Nephron progenitor cell (in vitro differentiated cells): ENCODE measurements around the gene SH3PXD2A.

Experiments
- DNase-seq: peaks from one replicate; pipeline ENCODE4 v3.0.0; 2021
- H3K27ac Mint-ChIP-seq: 2 replicates; pipeline ENCODE4 v1.8.0; 2021; ENCODE audit warnings: mild to moderate bottlenecking, moderate library complexity, mixed read lengths
- H3K27me3 Mint-ChIP-seq: 2 replicates; pipeline ENCODE4 v1.8.0; 2021; ENCODE audit warnings: mild to moderate bottlenecking, low read depth, mixed read lengths; ENCODE audit not compliant: poor library complexity
- H3K36me3 Mint-ChIP-seq: 2 replicates; pipeline ENCODE4 v1.8.0; 2021; ENCODE audit warnings: low read depth, mixed read lengths
- H3K4me1 Mint-ChIP-seq: 2 replicates; pipeline ENCODE4 v1.8.0; 2021; ENCODE audit warnings: mixed read lengths
- H3K4me3 Mint-ChIP-seq: 2 replicates; pipeline ENCODE4 v1.8.0; 2021; ENCODE audit warnings: mild to moderate bottlenecking, moderate library complexity, mixed read lengths
- H3K9me3 Mint-ChIP-seq: 2 replicates; pipeline ENCODE4 v1.8.0; 2021; ENCODE audit warnings: mild to moderate bottlenecking, moderate library complexity, mixed read lengths
- TF ChIP-seq, protein P1 (sequence below): fragments of 200-600 bp; sonication (generic); IDR thresholded peaks from 2 replicates; pipeline ENCODE4 v1.5.0; 2021; ENCODE audit warnings: antibody characterized with exemption

Gene SH3PXD2A

DNA sequence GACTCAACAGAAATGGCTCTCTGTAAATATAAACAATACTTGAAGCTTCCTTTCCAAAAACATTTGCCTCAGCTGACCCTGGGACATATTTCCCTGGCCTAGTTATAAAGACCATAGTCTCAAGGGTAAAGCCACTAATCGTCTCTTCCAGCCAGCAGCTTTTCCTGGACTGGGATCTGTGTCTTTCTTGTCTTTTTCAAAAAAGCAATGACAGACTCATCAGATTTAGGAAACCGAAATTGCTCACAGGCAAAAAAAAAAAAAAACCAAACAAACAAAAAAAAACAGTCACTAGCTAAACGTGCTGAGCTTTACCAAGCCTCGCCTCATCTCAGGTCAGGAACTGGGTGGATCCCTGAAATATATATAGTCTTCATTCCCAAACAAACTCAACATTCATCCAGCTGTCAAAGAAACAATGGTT, 39.1 kb upstream of the SH3PXD2A start:
- H3K4me1 Mint-ChIP-seq: peaks cover 86% of the 10 kb centered on the region

DNA sequence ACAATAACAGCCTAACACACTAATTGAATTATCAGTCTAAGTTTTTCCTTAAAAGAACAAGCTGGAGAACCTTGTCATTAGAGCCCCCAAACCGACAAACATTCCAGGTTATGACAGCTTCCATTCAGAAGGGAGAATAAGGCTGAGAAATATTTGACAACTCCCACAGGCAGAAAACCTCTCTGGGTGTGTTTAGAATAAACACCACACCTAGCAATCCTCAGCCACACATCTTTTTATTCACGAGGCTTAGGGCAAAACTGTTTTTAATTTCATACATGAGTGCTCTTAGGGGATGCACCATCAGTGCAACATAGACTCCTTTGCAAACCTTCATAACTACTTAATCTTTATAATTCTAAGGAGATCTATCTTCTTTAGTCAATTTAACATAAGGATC, 38.4 kb upstream of the SH3PXD2A start:
- H3K9me3 Mint-ChIP-seq: no peaks in the 10 kb centered on the region
- peak overlapping the region; percentile 48 for H3K4me3 Mint-ChIP-seq
- peaks cover 46% of the 10 kb centered on the region for H3K36me3 Mint-ChIP-seq
- DNase-seq: no peak
- peak overlapping the region; percentile 88 for H3K27ac Mint-ChIP-seq
- H3K27me3 Mint-ChIP-seq: peaks cover 5% of the 10 kb centered on the region
- TF ChIP-seq, protein P1, sequence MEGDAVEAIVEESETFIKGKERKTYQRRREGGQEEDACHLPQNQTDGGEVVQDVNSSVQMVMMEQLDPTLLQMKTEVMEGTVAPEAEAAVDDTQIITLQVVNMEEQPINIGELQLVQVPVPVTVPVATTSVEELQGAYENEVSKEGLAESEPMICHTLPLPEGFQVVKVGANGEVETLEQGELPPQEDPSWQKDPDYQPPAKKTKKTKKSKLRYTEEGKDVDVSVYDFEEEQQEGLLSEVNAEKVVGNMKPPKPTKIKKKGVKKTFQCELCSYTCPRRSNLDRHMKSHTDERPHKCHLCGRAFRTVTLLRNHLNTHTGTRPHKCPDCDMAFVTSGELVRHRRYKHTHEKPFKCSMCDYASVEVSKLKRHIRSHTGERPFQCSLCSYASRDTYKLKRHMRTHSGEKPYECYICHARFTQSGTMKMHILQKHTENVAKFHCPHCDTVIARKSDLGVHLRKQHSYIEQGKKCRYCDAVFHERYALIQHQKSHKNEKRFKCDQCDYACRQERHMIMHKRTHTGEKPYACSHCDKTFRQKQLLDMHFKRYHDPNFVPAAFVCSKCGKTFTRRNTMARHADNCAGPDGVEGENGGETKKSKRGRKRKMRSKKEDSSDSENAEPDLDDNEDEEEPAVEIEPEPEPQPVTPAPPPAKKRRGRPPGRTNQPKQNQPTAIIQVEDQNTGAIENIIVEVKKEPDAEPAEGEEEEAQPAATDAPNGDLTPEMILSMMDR: no peak
- H3K4me1 Mint-ChIP-seq: peaks cover 85% of the 10 kb centered on the region

More for the DNA sequence above, 39.1 kb upstream of the SH3PXD2A start:
- H3K36me3 Mint-ChIP-seq: peaks cover 46% of the 10 kb centered on the region
- peak overlapping the region; percentile 88 for H3K27ac Mint-ChIP-seq
- TF ChIP-seq, protein P1: no peak
- H3K27me3 Mint-ChIP-seq: peaks cover 5% of the 10 kb centered on the region
- H3K4me3 Mint-ChIP-seq: peak overlapping the region; percentile 48
- H3K9me3 Mint-ChIP-seq: no peaks in the 10 kb centered on the region
- DNase-seq: no peak

DNA sequence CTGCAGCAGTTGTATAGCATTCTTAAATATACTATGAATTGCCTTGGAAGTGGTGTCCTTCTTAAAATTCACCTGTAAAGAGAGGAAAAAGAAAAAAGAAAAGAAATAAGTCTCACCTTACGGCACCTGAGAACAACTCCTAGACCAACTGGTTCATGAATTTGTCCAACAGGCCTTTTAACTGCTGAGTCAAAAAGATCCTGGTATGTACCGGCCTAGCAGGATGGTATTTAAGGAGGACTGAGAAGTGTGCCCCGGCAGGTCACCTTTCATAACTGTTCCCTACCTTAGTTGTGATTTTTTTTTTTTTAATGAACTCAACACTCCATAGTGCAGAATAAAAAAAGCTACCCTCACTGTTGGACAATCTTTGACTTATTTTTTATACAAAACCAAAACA, 36.8 kb upstream of the SH3PXD2A start:
- H3K9me3 Mint-ChIP-seq: no peaks in the 10 kb centered on the region
- TF ChIP-seq, protein P1: no peak
- peaks cover 36% of the 10 kb centered on the region for H3K36me3 Mint-ChIP-seq
- peaks cover 5% of the 10 kb centered on the region for H3K27me3 Mint-ChIP-seq
- H3K4me3 Mint-ChIP-seq: no peak overlapping the region
- no peak overlapping the region for H3K27ac Mint-ChIP-seq
- DNase-seq: no peak
- peaks cover 75% of the 10 kb centered on the region for H3K4me1 Mint-ChIP-seq

GRCh38 chr10:103890688-103891087, 35.3 kb upstream of the SH3PXD2A start:
- no peak for DNase-seq
- TF ChIP-seq, protein P1: no peak
- H3K4me3 Mint-ChIP-seq: no peak overlapping the region
- H3K27me3 Mint-ChIP-seq: peaks cover 5% of the 10 kb centered on the region
- peaks cover 36% of the 10 kb centered on the region for H3K36me3 Mint-ChIP-seq
- H3K9me3 Mint-ChIP-seq: no peaks in the 10 kb centered on the region
- H3K27ac Mint-ChIP-seq: no peak overlapping the region
- peaks cover 60% of the 10 kb centered on the region for H3K4me1 Mint-ChIP-seq

DNA sequence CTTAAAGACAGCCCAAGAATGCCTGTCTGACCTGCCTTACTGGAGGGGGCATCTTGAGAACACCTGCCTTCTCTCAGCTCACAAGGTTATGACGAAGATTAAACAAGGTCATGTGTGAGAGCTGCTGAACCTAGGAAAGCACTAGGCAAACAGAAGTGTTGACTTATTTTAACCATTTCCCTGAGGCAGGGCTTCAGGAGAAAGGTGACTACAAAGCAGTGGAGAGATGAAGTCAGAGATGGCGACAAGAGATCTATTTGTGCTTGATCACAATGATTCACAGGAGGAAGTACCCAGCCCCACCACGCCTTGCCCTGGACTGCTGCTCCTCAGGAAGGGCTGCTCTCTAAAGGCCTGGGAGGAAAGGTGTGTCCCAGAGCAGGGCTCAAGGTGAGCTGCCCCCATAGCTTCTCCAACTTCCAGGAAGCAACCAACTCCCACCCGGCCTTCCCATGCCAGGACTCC, 34.9 kb upstream of the SH3PXD2A start:
- DNase-seq: no peak
- Mint-ChIP-seq H3K4me1 (peaks cover 55% of the 10 kb centered on the region), H3K27ac (no peak overlapping the region), H3K4me3 (no peak overlapping the region), H3K27me3 (peaks cover 5% of the 10 kb centered on the region), H3K36me3 (peaks cover 36% of the 10 kb centered on the region), H3K9me3 (no peaks in the 10 kb centered on the region)
- TF ChIP-seq, protein P1: no peak

- peaks cover 36% of the 10 kb centered on the region for H3K36me3 Mint-ChIP-seq
- TF ChIP-seq, protein P1: no peak
- H3K4me1 Mint-ChIP-seq: peaks cover 45% of the 10 kb centered on the region
- H3K4me3 Mint-ChIP-seq: no peak overlapping the region
- DNase-seq: no peak
- H3K9me3 Mint-ChIP-seq: no peaks in the 10 kb centered on the region
- no peak overlapping the region for H3K27ac Mint-ChIP-seq
- peaks cover 5% of the 10 kb centered on the region for H3K27me3 Mint-ChIP-seq
Measured at GRCh38 chr10:103889121-103889720, 33.8 kb upstream of the SH3PXD2A start.
